Prostate gland (tissue), 2 donors: ENCODE measurements around the gene ABCG8. TPM values are rescaled to one million over a fixed set of nuclear protein-coding genes. Genes with fewer than 3 reads are reported as not detected.

Experiments used
- DNase-seq: peaks from one replicate; pipeline ENCODE4 v3.0.0-alpha.2; 2019; ENCODE audit warnings: low spot score
- H3K27ac ChIP-seq, 2 donors: fragments of 200-600 bp; sonication (generic); 2 replicates each; pipeline ENCODE4 v1.5.1; 2017 to 2019
- H3K27me3 ChIP-seq: fragments of 200-600 bp; sonication (generic); replicated peaks from 2 replicates; pipeline ENCODE4 v1.5.1; 2019; ENCODE audit not compliant: insufficient read depth
- H3K36me3 ChIP-seq, 2 donors: fragments of 200-600 bp; sonication (generic); 1 replicate in 1 of 2; 2 replicates in 1 of 2; pipeline versions ENCODE4 v1.5.1 to v1.8.1; 2017 to 2019
- H3K4me1 ChIP-seq: fragments of 200-600 bp; sonication (generic); replicated peaks from 2 replicates; pipeline ENCODE4 v1.5.1; 2019
- H3K4me3 ChIP-seq, 2 donors: fragments of 200-600 bp; sonication (generic); 2 replicates each; pipeline ENCODE4 v1.5.1; 2017 to 2019
- H3K9me3 ChIP-seq: fragments of 200-600 bp; sonication (generic); 2 replicates; pipeline ENCODE4 v1.5.1; 2017
- POLR2A ChIP-seq: fragments of 450-650 bp; IDR thresholded peaks from one replicate; pipeline ENCODE4 v1.6.1; 2016; ENCODE audit warnings: antibody characterized with exemption, mild to moderate bottlenecking
- POLR2AphosphoS5 ChIP-seq: sonication (generic); formaldehyde crosslinking; IDR thresholded peaks from one replicate; pipeline ENCODE4 v1.6.1; 2017; ENCODE audit warnings: antibody characterized with exemption
- WGBS: methylation state at CpG from one replicate; pipeline ENCODE4 v1.1.5; 2018; 5-methylcytosine and 5-hydroxymethylcytosine counted together
- intact Hi-C: fragments of 100-400 bp; cut with DNase I; formaldehyde crosslinking; loops from one replicate; pipeline ENCODE4 v1.14.2; 2022
- total RNA-seq, 2 donors: library from RNA; depleted of rRNA; stranded (reverse); fragments of >200 nt; gene quantifications; one replicate each; pipeline ENCODE4 v1.1.0, GENCODE V29; 2016
- TF ChIP-seq, protein P1 (sequence below), 4 experiments: fragments of 200-600 bp in 2 of 4; fragments of 450-650 bp in 2 of 4; sonication (generic) in 2 of 4; IDR thresholded peaks; 1 replicate in 3 of 4; 2 replicates in 1 of 4; pipeline ENCODE4 v1.5.1; 2016 to 2019; ENCODE audit warnings: antibody characterized with exemption in 4 of 4, mild to moderate bottlenecking in 2 of 4, moderate library complexity in 2 of 4

The ABCG8 gene
- total RNA-seq, 2 donors from 2014 or later = 0.57 TPM; not detected in 1

DNA sequence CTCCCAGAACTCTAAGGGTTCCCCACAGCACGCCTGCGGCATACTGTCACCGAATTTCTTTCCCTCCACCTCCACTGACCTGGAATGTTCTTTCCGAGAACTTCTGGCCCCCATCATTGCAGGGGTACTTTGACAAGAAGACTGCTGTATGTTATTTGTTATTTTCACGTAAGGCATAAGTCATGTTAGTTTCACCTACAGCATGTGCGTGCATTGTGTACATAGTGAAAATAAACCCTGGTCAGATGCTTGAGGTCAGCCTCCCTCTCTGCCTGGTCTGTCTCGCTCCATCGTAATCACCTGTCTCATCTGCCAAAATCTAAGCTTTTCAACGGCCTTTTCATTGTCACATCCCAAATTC lies 4.1 kb downstream of the ABCG8 start:
- no peak for DNase-seq
- Histone ChIP-seq H3K4me1 (no peaks in the 10 kb centered on the region), H3K27ac (no peak overlapping the region), H3K27me3 (no peaks in the 10 kb centered on the region), H3K36me3 (no peaks in the 10 kb centered on the region), H3K4me3 (no peak overlapping the region), H3K9me3 (no peaks in the 10 kb centered on the region)
- intact Hi-C loops = no loop called here
- TF ChIP-seq, protein P1, sequence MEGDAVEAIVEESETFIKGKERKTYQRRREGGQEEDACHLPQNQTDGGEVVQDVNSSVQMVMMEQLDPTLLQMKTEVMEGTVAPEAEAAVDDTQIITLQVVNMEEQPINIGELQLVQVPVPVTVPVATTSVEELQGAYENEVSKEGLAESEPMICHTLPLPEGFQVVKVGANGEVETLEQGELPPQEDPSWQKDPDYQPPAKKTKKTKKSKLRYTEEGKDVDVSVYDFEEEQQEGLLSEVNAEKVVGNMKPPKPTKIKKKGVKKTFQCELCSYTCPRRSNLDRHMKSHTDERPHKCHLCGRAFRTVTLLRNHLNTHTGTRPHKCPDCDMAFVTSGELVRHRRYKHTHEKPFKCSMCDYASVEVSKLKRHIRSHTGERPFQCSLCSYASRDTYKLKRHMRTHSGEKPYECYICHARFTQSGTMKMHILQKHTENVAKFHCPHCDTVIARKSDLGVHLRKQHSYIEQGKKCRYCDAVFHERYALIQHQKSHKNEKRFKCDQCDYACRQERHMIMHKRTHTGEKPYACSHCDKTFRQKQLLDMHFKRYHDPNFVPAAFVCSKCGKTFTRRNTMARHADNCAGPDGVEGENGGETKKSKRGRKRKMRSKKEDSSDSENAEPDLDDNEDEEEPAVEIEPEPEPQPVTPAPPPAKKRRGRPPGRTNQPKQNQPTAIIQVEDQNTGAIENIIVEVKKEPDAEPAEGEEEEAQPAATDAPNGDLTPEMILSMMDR (IDR thresholded peaks at IDR 0.05) = no peak
- no peak for TF ChIP-seq POLR2AphosphoS5
- no peak for TF ChIP-seq POLR2A
- WGBS = 83% methylated on average over 9 of the region's 9 CpGs

- DNase-seq = no peak
- WGBS = 90% methylated on average over 1 of the region's 1 CpG
- no peaks in the 10 kb centered on the region for H3K36me3 ChIP-seq
- TF ChIP-seq, protein P1 (IDR thresholded peaks at IDR 0.05) = no peak
- TF ChIP-seq POLR2A (no peak), POLR2AphosphoS5 (no peak)
- H3K9me3 ChIP-seq = no peaks in the 10 kb centered on the region
- H3K27me3 ChIP-seq = no peaks in the 10 kb centered on the region
- intact Hi-C loops = no loop called here
- no peaks in the 10 kb centered on the region for H3K4me1 ChIP-seq
- H3K27ac ChIP-seq = no peak overlapping the region
- H3K4me3 ChIP-seq = no peak overlapping the region
Observed at GRCh38 chr2:43845181-43845580, 6.4 kb downstream of the ABCG8 start.

DNA sequence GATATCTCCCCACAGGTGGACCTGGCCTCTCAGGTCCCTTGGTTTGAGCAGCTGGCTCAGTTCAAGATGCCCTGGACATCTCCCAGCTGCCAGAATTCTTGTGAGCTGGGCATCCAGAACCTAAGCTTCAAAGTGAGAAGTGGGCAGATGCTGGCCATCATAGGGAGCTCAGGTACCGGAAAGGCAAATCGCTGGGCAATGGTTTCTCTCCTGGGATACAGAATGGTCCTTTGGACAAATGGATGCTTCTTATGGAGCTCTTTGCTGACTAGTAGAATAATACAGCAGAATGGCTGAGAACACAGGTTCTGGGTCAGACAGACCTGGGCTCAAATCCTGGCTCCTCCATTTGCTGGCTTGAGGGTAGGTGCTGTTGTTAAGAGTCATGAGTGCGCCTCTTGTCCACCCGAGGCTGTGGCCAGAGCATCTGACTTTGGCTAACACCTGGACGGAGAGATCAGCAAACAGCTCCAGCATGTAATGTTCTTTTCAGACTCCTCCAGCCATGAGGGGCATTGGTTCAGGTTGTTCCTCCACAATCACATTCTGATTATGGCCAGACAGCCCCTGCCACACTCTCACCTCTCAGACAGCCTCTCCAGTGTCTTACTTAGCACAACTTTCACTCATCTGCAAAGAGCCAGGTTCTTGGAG lies 7.5 kb downstream of the ABCG8 start:
- intact Hi-C loops = no loop called here
- DNase-seq = no peak
- no peaks in the 10 kb centered on the region for H3K36me3 ChIP-seq
- H3K9me3 ChIP-seq = no peaks in the 10 kb centered on the region
- WGBS = 93% methylated on average over 5 of the region's 5 CpGs
- H3K27ac ChIP-seq = no peak overlapping the region
- H3K4me1 ChIP-seq = no peaks in the 10 kb centered on the region
- TF ChIP-seq POLR2A (no peak), POLR2AphosphoS5 (no peak)
- TF ChIP-seq, protein P1 (IDR thresholded peaks at IDR 0.05) = no peak
- no peak overlapping the region for H3K4me3 ChIP-seq
- no peaks in the 10 kb centered on the region for H3K27me3 ChIP-seq

GRCh38 chr2:43848214-43848613 lies 9.4 kb downstream of the ABCG8 start:
- H3K4me3 ChIP-seq = no peak overlapping the region
- intact Hi-C loops = no loop called here
- no peaks in the 10 kb centered on the region for H3K27me3 ChIP-seq
- H3K9me3 ChIP-seq = no peaks in the 10 kb centered on the region
- DNase-seq = no peak
- H3K4me1 ChIP-seq = no peaks in the 10 kb centered on the region
- 45% methylated on average over 1 of the region's 1 CpG for WGBS
- TF ChIP-seq, protein P1 (IDR thresholded peaks at IDR 0.05) = no peak
- TF ChIP-seq POLR2AphosphoS5 (no peak), POLR2A (no peak)
- no peaks in the 10 kb centered on the region for H3K36me3 ChIP-seq
- H3K27ac ChIP-seq = no peak overlapping the region
